GM12892 (cell line): Measurements from ENCODE around the gene PLEKHN1.
"Not testable (repeated sequence)": the region's sequence is repeated elsewhere in the genome, so short reads cannot be mapped to it uniquely, and the experiment has no call there.

Source experiments
- DNase-seq: peaks from one replicate; pipeline ENCODE4 v3.0.0; 2011; ENCODE audit not compliant: insufficient read length
- FAIRE-seq: peaks from 2 replicates; lab custom pipeline; 2011; peaks lifted over from hg19 to GRCh38; lab: Jason Lieb, UNC
- POLR2A ChIP-seq: IDR thresholded peaks from 2 replicates; pipeline ENCODE4 v1.6.1; 2011; ENCODE audit warnings: low read depth, low read length, control low read depth
- POLR2AphosphoS5 ChIP-seq: IDR thresholded peaks from 2 replicates; pipeline ENCODE4 v1.6.1; 2011; ENCODE audit warnings: low read depth, low read length, control low read depth
- TAF1 ChIP-seq: IDR thresholded peaks from 2 replicates; pipeline ENCODE4 v1.6.1; 2011; ENCODE audit warnings: low read depth, mild to moderate bottlenecking, control low read depth, low read length, borderline replicate concordance

Gene PLEKHN1

GRCh38 chr1:1004780-1005697 is 38.8 kb downstream of the PLEKHN1 start:
- FAIRE-seq (peak; percentile 17), DNase-seq (no peak)
- TF ChIP-seq POLR2A: no peak
- TF ChIP-seq TAF1: no peak
- TF ChIP-seq POLR2AphosphoS5: no peak

DNA sequence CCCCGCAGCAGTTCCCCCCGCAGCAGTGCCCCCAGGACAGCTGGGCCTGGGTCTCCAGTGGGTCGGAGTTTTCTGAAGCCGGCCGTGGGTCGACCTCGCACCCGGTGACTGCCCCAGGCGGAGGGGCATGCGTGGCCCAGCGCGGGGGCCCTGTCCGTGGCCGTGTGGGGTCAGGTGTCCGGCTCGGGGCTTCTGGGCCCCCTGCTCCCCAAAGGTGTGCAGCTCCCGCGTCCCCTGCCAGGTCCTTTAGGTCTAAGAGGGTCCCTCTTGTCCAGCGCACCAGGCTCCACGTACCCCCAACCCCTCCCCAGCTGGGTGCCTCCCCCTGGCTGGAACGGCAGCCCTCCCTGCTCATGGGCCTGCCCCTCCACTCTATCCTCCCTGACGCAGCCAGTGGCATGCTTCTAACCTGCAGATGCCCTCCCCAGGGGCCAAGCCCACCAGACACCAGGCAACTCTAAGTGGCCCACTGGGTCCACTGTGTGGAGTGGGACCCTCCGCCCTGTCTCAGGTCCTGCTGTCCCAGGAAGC is 39.6 kb downstream of the PLEKHN1 start:
- DNase-seq (no peak), FAIRE-seq (no peak)
- TF ChIP-seq POLR2A (no peak), TAF1 (no peak), POLR2AphosphoS5 (no peak)

DNA sequence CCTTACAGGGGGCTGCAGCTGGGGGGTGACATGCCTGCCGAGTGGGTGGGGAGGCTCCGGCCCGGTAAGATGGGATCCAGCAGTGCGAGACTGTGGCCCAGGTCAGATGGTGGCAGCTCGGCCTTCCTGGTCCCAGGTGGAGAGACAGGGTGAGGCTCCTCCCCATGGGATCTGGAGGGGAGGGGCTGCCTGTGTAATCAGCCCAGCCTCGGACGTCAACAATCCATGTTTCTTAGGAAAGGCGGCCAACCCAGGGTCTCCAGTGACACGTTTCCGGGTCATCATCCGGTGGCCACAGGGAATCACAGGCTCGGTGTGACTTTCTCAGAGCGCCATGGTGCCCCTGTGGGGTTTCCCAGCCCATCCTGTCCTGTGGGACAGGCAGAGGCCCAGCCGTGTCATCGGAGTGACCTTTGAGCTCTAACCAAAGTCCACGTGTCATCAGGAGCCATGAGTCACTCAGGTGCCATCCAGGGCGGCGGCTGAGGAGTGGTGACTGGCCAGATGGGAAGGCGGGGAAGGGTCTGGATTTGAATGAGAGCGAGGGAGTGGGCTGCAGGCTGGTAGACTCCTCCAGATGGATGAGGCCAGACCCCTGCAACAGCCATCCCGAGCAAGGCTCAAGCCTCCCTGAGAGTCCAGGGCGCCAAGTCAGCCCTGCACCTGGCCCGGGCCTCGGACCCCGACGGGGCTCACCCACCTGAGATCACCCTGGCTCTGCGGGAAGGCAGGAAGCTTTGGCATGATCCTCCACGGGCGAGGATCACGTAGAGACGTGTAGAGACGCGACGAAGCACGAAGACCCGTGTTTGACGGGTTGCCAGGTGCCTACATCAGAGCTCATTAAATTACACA is 40.2 kb downstream of the PLEKHN1 start:
- no peak for FAIRE-seq
- DNase-seq: no peak
- no peak for TF ChIP-seq POLR2A
- no peak for TF ChIP-seq TAF1
- TF ChIP-seq POLR2AphosphoS5: no peak

DNA sequence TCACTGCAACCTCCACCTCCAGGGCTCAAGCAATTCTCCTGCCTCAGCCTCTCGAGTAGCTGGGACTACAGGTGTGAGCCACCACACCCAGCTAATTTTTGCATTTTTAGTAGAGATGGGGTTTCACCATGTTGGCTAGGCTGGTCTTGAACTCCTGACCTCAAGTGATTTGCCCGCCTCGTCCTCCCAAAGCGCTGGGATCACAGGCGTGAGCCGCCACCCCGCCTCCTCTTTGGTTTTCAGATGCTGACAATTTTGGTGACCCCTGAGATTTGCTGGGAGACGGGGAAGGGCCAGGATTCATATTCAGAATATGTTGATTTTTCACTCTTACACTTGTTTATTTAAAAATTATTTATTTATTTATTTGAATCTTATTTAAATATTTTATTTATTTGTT is 43.8 kb downstream of the PLEKHN1 start:
- not testable (repeated sequence) for DNase-seq, FAIRE-seq

- FAIRE-seq: no peak
- TF ChIP-seq POLR2AphosphoS5: no peak
- DNase-seq: no peak
Observed at GRCh38 chr1:1011396-1011949, 45.2 kb downstream of the PLEKHN1 start.

DNA sequence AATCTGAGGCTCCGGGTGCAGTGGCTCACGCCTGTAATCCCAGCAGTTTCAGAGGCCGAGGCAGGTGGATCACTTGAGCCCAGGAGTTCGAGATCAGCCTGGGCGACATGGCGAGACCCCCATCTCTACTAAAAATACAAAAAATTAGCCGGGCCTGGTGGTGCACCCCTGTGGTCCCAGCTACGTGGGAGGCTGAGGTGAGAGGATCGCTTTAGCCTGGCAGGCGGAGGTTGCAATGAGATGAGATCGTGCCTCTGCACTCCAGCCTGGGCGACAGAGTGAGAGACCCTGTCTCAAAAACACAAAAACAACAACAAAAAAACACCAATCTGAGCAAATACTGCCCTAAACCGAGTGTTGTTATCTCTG is 46.4 kb downstream of the PLEKHN1 start:
- FAIRE-seq, DNase-seq: not testable (repeated sequence)

DNA sequence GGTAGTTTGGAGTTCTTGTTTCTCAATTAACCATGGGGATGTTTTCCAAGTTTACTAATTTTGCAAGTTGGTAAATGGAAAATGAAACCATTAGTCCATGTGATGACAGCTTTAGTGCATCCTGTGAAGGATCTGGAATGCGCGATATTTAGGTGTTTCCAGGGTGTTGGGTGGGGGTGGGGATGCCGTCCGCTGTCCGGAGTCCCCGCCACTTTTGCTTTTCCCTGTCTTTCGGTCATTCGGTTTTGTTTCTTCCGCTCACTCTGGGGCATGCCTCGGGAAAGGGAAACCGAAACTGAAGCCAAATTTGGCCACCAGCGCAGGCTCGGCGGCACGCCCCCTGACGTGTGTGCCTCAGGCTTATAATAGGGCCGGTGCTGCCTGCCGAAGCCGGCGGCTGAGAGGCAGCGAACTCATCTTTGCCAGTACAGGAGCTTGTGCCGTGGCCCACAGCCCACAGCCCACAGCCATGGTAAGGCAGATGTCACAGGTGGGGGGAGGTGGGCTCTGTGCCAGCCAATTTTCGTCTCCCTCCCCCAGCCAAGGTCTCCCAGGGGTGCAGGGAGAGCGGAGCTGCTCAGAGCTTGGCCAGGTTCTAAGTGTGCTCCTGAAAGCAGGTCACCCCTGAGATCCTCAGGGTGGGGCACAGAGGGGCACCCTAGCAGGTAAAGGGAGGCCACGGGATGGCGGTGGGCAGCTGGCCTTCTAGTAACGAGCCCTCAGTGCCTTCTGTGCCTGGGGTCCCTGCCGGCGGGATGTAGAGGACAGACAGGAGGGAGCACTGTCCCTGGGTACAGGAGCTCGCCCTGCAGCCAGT is 47.0 kb downstream of the PLEKHN1 start, which contains the start of gene ISG15:
Gene ISG15, plus strand, starts transcription at position 393 of the 817 bp plus-strand sequence. Its CDS starts 77 bp downstream, at position 470.
- peak; percentile 98 for FAIRE-seq
- DNase-seq: peak; percentile 72
- TF ChIP-seq POLR2A (peak; percentile 81; the same call in 1 of the 2 replicates), TAF1 (no peak), POLR2AphosphoS5 (peak; percentile 68; the same call in 1 of the 2 replicates)

- FAIRE-seq (no peak), DNase-seq (no peak)
- no peak; the same call in 1 of the 2 replicates for TF ChIP-seq POLR2A
- no peak for TF ChIP-seq POLR2AphosphoS5
- TF ChIP-seq TAF1: no peak
Observed at GRCh38 chr1:1013922-1014648, 47.8 kb downstream of the PLEKHN1 start.

DNA sequence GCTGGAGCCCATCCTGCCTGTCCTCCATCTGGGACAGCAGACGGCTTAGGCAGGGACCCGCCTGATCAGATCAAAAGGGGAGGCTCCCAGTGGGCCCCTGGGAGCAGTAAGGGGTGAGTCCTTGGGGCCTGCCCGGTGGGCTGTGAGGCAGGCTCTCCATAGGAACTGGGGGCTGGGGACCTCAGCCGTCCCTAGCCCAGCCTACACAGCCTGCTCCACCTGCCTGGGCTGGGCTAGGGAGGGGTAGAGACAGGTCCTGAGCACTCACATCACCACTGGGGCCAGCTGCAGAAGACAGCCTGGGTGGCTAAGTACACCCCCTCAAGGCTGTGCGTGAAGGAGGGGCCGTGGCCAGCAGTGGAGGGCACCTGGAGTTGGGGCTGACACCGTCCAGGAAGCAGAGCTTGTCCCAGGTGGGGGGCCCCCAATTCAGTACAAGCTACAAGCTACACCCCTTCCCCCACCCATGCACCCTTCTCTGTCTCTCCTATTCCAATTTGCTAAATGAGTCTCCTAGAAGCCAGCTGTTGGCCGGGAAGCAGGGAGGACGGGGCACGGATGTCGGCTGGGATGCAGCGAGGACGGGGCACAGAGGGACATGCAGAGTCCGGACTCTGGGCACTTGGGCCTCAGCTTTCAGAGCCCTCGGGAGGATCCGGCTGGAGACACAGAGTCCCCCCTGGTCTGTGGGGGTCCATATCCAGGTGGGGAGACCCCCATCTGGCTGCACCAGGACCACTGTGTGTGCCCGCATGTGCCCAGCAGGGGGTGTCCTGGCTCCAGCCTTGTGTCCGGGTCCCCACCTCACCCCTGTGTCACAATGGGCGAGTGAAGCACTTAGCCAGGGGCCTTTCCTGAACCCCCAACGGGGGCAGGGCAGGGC is 48.8 kb downstream of the PLEKHN1 start:
- DNase-seq (no peak), FAIRE-seq (no peak)
- TF ChIP-seq TAF1 (no peak), POLR2AphosphoS5 (no peak)

GRCh38 chr1:1017397-1018320 is 51.4 kb downstream of the PLEKHN1 start:
- not testable (repeated sequence) for FAIRE-seq, DNase-seq

- FAIRE-seq, DNase-seq: not testable (repeated sequence)
Observed at GRCh38 chr1:1018321-1018685, 52.0 kb downstream of the PLEKHN1 start.
